WTC11 (cell line): Measurements from ENCODE around the gene PLA2G2E. TPM values are rescaled to one million over a fixed set of nuclear protein-coding genes. Genes with fewer than 3 reads are reported as not detected.

Experiments
- ATAC-seq: fragments of 200-7000 bp; cut with Tn5 transposase; 2 replicates; pipeline ENCODE4 v1.10.0; 2021; ENCODE audit warnings: mild to moderate bottlenecking, moderate library complexity
- CTCF ChIA-PET: fragments of 300-600 bp; sonication (Branson Sonifier 250); formaldehyde crosslinking; loops from one replicate; lab custom pipeline; 2021; ENCODE audit warnings: antibody characterized with exemption; lab: Charles Lee
- POLR2A ChIA-PET: fragments of 350-600 bp; sonication (Branson Sonifier 250); formaldehyde crosslinking; loops from one replicate; lab custom pipeline; 2021; ENCODE audit warnings: antibody characterized with exemption; lab: Charles Lee
- DNase-seq: peaks from one replicate; pipeline ENCODE4 v3.0.0; 2021; ENCODE audit warnings: low spot score
- H3K27ac Mint-ChIP-seq: 2 replicates; pipeline ENCODE4 v1.8.0; 2021; ENCODE audit warnings: mixed read lengths
- H3K27me3 Mint-ChIP-seq: 2 replicates; pipeline ENCODE4 v1.8.0; 2021; ENCODE audit warnings: low read depth, mild to moderate bottlenecking, moderate library complexity, mixed read lengths
- H3K36me3 Mint-ChIP-seq: 2 replicates; pipeline ENCODE4 v1.8.0; 2021; ENCODE audit warnings: mixed read lengths
- H3K4me1 Mint-ChIP-seq: 2 replicates; pipeline ENCODE4 v1.8.0; 2022; ENCODE audit warnings: mixed read lengths
- H3K4me3 Mint-ChIP-seq: 2 replicates; pipeline ENCODE4 v1.8.0; 2021; ENCODE audit warnings: mild to moderate bottlenecking, moderate library complexity, mixed read lengths
- H3K9me3 Mint-ChIP-seq: 2 replicates; pipeline ENCODE4 v1.8.0; 2021; ENCODE audit warnings: mixed read lengths
- ATF6 ChIP-seq: sonication (generic); formaldehyde crosslinking; IDR thresholded peaks from 2 replicates; pipeline ENCODE4 v1.8.1; 2023; ENCODE audit warnings: mild to moderate bottlenecking, missing genetic modification reagents
- CDX4 ChIP-seq: fragments of 250-450 bp; sonication (Bioruptor Pico); IDR thresholded peaks from 2 replicates; pipeline ENCODE4 v1.9.0; 2021; ENCODE audit warnings: moderate library complexity, mild to moderate bottlenecking, inconsistent platforms, borderline replicate concordance
- ELF4 ChIP-seq: sonication (generic); formaldehyde crosslinking; IDR thresholded peaks from 2 replicates; pipeline ENCODE4 v1.8.1; 2022; ENCODE audit warnings: low read depth, mild to moderate bottlenecking, moderate library complexity, missing genetic modification reagents
- EMX1 ChIP-seq: fragments of 250-450 bp; sonication (Bioruptor Pico); IDR thresholded peaks from 2 replicates; pipeline ENCODE4 v1.8.0; 2021; ENCODE audit warnings: mild to moderate bottlenecking
- FOXK1 ChIP-seq: sonication (generic); formaldehyde crosslinking; IDR thresholded peaks from 2 replicates; pipeline ENCODE4 v1.8.0; 2022; ENCODE audit warnings: mild to moderate bottlenecking, moderate library complexity, missing genetic modification reagents
- GRHL2 ChIP-seq: fragments of 250-450 bp; sonication (Bioruptor Pico); IDR thresholded peaks from 2 replicates; pipeline ENCODE4 v1.8.0; 2022; ENCODE audit warnings: mild to moderate bottlenecking, moderate library complexity; ENCODE audit not compliant: insufficient replicate concordance, severe bottlenecking
- JUN ChIP-seq: sonication (generic); formaldehyde crosslinking; IDR thresholded peaks from 2 replicates; pipeline ENCODE4 v1.8.0; 2023; ENCODE audit warnings: mild to moderate bottlenecking, missing genetic modification reagents
- MXD4 ChIP-seq: fragments of 250-450 bp; sonication (Bioruptor Pico); IDR thresholded peaks from 2 replicates; pipeline ENCODE4 v1.8.0; 2021; ENCODE audit warnings: mild to moderate bottlenecking, moderate library complexity, borderline replicate concordance
- NR2C2 ChIP-seq: sonication (generic); formaldehyde crosslinking; IDR thresholded peaks from 2 replicates; pipeline ENCODE4 v1.8.0; 2022; ENCODE audit warnings: mild to moderate bottlenecking, missing genetic modification reagents
- OVOL2 ChIP-seq: fragments of 250-450 bp; sonication (Bioruptor Pico); IDR thresholded peaks from 2 replicates; pipeline ENCODE4 v1.9.0; 2021; ENCODE audit warnings: mild to moderate bottlenecking, borderline replicate concordance
- PREB ChIP-seq: sonication (generic); formaldehyde crosslinking; IDR thresholded peaks from 2 replicates; pipeline ENCODE4 v1.8.1; 2022; ENCODE audit warnings: mild to moderate bottlenecking, missing genetic modification reagents, moderate library complexity, borderline replicate concordance
- RORB ChIP-seq: fragments of 250-450 bp; sonication (Bioruptor Pico); IDR thresholded peaks from 2 replicates; pipeline ENCODE4 v1.9.0; 2021; ENCODE audit warnings: mild to moderate bottlenecking
- SMAD4 ChIP-seq: sonication (generic); formaldehyde crosslinking; IDR thresholded peaks from 2 replicates; pipeline ENCODE4 v1.8.0; 2022; ENCODE audit warnings: mild to moderate bottlenecking, missing genetic modification reagents
- ZNF121 ChIP-seq: sonication (generic); formaldehyde crosslinking; IDR thresholded peaks from 2 replicates; pipeline ENCODE4 v1.8.0; 2023; ENCODE audit warnings: missing genetic modification reagents
- ZNF138 ChIP-seq: sonication (generic); formaldehyde crosslinking; conservative IDR thresholded peaks from 2 replicates; pipeline ENCODE4 v1.8.1; 2022; ENCODE audit warnings: mild to moderate bottlenecking, moderate library complexity, missing genetic modification reagents
- ZNF317 ChIP-seq: sonication (generic); formaldehyde crosslinking; IDR thresholded peaks from 2 replicates; pipeline ENCODE4 v1.8.1; 2023; ENCODE audit warnings: low read depth, mild to moderate bottlenecking, moderate library complexity, missing genetic modification reagents, borderline replicate concordance
- ZNF512 ChIP-seq: sonication (generic); formaldehyde crosslinking; IDR thresholded peaks from 2 replicates; pipeline ENCODE4 v1.8.1; 2022; ENCODE audit warnings: missing genetic modification reagents, borderline replicate concordance
- total RNA-seq: library from RNA; stranded (reverse); gene quantifications from 3 replicates; pipeline ENCODE4 v1.2.3, GENCODE V29; 2021

PLA2G2E gene
- total RNA-seq, 1 experiment from 2014 or later, result not detected

- 0 out of 2 replicates have a peak, but pooled peaks cover 5% of the 10 kb centered on the region for H3K4me1 Mint-ChIP-seq
- no peak for DNase-seq
- ChIA-PET POLR2A (interaction anchor here (0.5 kb wide), 1 partner anchor 280 kb away, joined by 3 read pairs; no protein-coding TSS in a partner anchor), CTCF (no interaction called here)
- no peak for TF ChIP-seq ELF4 (CRISPR knock-in tag)
- no peak overlapping the region for H3K4me3 Mint-ChIP-seq
- peaks cover 6% of the 10 kb centered on the region; the same call in 1 of the 2 replicates for H3K27me3 Mint-ChIP-seq
- H3K27ac Mint-ChIP-seq, result no peak overlapping the region
- H3K36me3 Mint-ChIP-seq, result peaks cover 7% of the 10 kb centered on the region; the same call in 1 of the 2 replicates
- no peak for ATAC-seq
- H3K9me3 Mint-ChIP-seq, result peaks cover 39% of the 10 kb centered on the region
Measured at GRCh38 chr1:19926296-19927129, 3.1 kb upstream of the PLA2G2E start.

GRCh38 chr1:19925342-19926070, 2.1 kb upstream of the PLA2G2E start:
- no peaks in the 10 kb centered on the region; the same call in 1 of the 2 replicates for H3K27me3 Mint-ChIP-seq
- TF ChIP-seq EMX1 (no peak), ZNF121 (no peak), RORB (CRISPR knock-in tag) (no peak), FOXK1 (CRISPR knock-in tag) (no peak), OVOL2 (CRISPR knock-in tag) (no peak), PREB (CRISPR knock-in tag) (no peak), MXD4 (CRISPR knock-in tag) (no peak), ZNF317 (CRISPR knock-in tag) (no peak), ZNF512 (CRISPR knock-in tag) (no peak), JUN (no peak), GRHL2 (CRISPR knock-in tag) (no peak)
- peaks cover 3% of the 10 kb centered on the region; the same call in 1 of the 2 replicates for H3K36me3 Mint-ChIP-seq
- 0 out of 2 replicates have a peak, but pooled peaks cover 5% of the 10 kb centered on the region for H3K4me1 Mint-ChIP-seq
- H3K9me3 Mint-ChIP-seq, result peaks cover 29% of the 10 kb centered on the region
- no peak for ATAC-seq
- ChIA-PET CTCF (no interaction called here), POLR2A (interaction anchor here (0.5 kb wide), 1 partner anchor 281 kb away, joined by 3 read pairs; no protein-coding TSS in a partner anchor)
- DNase-seq, result no peak
- H3K27ac Mint-ChIP-seq, result no peak overlapping the region
- no peak overlapping the region for H3K4me3 Mint-ChIP-seq

- no peak overlapping the region for H3K4me3 Mint-ChIP-seq
- CTCF ChIA-PET, result interaction anchor here (0.8 kb wide), 1 partner anchor 230 kb away, joined by 3 read pairs; no protein-coding TSS in a partner anchor
Measured at GRCh38 chr1:19923953-19924346, 533 bp upstream of the PLA2G2E start.

More at GRCh38 chr1:19923953-19924346, 533 bp upstream of the PLA2G2E start:
- H3K4me1 Mint-ChIP-seq, result 0 out of 2 replicates have a peak, but pooled peaks cover 5% of the 10 kb centered on the region
- no peak overlapping the region for H3K27ac Mint-ChIP-seq
- H3K27me3 Mint-ChIP-seq, result no peaks in the 10 kb centered on the region; the same call in 1 of the 2 replicates
- peaks cover 15% of the 10 kb centered on the region for H3K9me3 Mint-ChIP-seq
- H3K36me3 Mint-ChIP-seq, result no peaks in the 10 kb centered on the region
- DNase-seq (no peak), ATAC-seq (no peak)
- POLR2A ChIA-PET, result no interaction called here
- TF ChIP-seq ZNF138 (CRISPR knock-in tag) (no peak), FOXK1 (CRISPR knock-in tag) (no peak), SMAD4 (CRISPR knock-in tag) (no peak), CDX4 (no peak), NR2C2 (no peak), ATF6 (CRISPR knock-in tag) (no peak)
